Ishikawa (cell line): ENCODE results near the gene ANAPC4.

ENCODE experiments used
- CEBPB ChIP-seq: IDR thresholded peaks from 2 replicates; pipeline ENCODE4 v1.6.1; 2012
- CREB1 ChIP-seq: IDR thresholded peaks from 2 replicates; pipeline ENCODE4 v1.6.1; 2012; ENCODE audit warnings: low read depth
- EGR1 ChIP-seq: IDR thresholded peaks from 2 replicates; pipeline ENCODE4 v1.6.1; 2012
- EP300 ChIP-seq: IDR thresholded peaks from 2 replicates; pipeline ENCODE4 v1.6.1; 2012; ENCODE audit warnings: borderline replicate concordance
- FOXM1 ChIP-seq: IDR thresholded peaks from 2 replicates; pipeline ENCODE4 v1.6.1; 2012; ENCODE audit warnings: low read depth, borderline replicate concordance
- MAX ChIP-seq: IDR thresholded peaks from 2 replicates; pipeline ENCODE4 v1.6.1; 2012
- NFIC ChIP-seq: IDR thresholded peaks from 2 replicates; pipeline ENCODE4 v1.6.1; 2012
- RAD21 ChIP-seq: IDR thresholded peaks from 2 replicates; pipeline ENCODE4 v1.6.1; 2012; ENCODE audit warnings: low read depth
- REST ChIP-seq: IDR thresholded peaks from 2 replicates; pipeline ENCODE4 v1.6.1; 2012; ENCODE audit warnings: low read depth, mild to moderate bottlenecking
- TCF12 ChIP-seq: IDR thresholded peaks from 2 replicates; pipeline ENCODE4 v1.6.1; 2012; ENCODE audit warnings: low read depth
- TEAD4 ChIP-seq: IDR thresholded peaks from 2 replicates; pipeline ENCODE4 v1.6.1; 2012
- USF1 ChIP-seq: IDR thresholded peaks from 2 replicates; pipeline ENCODE4 v1.6.1; 2012
- YY1 ChIP-seq: IDR thresholded peaks from 2 replicates; pipeline ENCODE4 v1.6.1; 2012; ENCODE audit warnings: low read depth
- ZBTB7A ChIP-seq: IDR thresholded peaks from 2 replicates; pipeline ENCODE4 v1.6.1; 2012; ENCODE audit warnings: low read depth

ANAPC4 gene

GRCh38 chr4:25433966-25434827 lies 57.1 kb downstream of the ANAPC4 start:
- no peak for TF ChIP-seq USF1
- no peak for TF ChIP-seq CEBPB
- TF ChIP-seq TEAD4 = no peak
- no peak for TF ChIP-seq MAX
- TF ChIP-seq TCF12 = no peak
- TF ChIP-seq EP300 = no peak
- no peak for TF ChIP-seq YY1
- no peak for TF ChIP-seq NFIC

GRCh38 chr4:25437926-25438325 lies 60.9 kb downstream of the ANAPC4 start:
- TF ChIP-seq YY1 (no peak), TCF12 (no peak)

GRCh38 chr4:25439918-25440477 lies 62.9 kb downstream of the ANAPC4 start:
- no peak for TF ChIP-seq FOXM1
- TF ChIP-seq RAD21 = peak; percentile 92
- TF ChIP-seq ZBTB7A = no peak
- TF ChIP-seq TEAD4 = no peak
- no peak for TF ChIP-seq EGR1

GRCh38 chr4:25440478-25441030 lies 63.5 kb downstream of the ANAPC4 start:
- no peak for TF ChIP-seq EGR1

GRCh38 chr4:25441519-25442117 lies 64.6 kb downstream of the ANAPC4 start:
- 0 out of 2 replicates have a peak, but pooled peaks have one; percentile 16 for TF ChIP-seq MAX
- peak; percentile 95 for TF ChIP-seq RAD21
- no peak for TF ChIP-seq EGR1

- TF ChIP-seq YY1 = 0 out of 2 replicates have a peak, but pooled peaks have one; percentile 9
- TF ChIP-seq CREB1 = no peak
- TF ChIP-seq MAX = no peak
- TF ChIP-seq USF1 = no peak
- TF ChIP-seq EP300 = peak; percentile 85
- no peak for TF ChIP-seq ZBTB7A
- no peak for TF ChIP-seq FOXM1
- TF ChIP-seq NFIC = peak; percentile 54; the same call in 1 of the 2 replicates
- TF ChIP-seq TCF12 = peak; percentile 71
- TF ChIP-seq EGR1 = no peak
- peak; percentile 74 for TF ChIP-seq TEAD4
- 0 out of 2 replicates have a peak, but pooled peaks have one; percentile 4 for TF ChIP-seq RAD21
- no peak for TF ChIP-seq CEBPB
These were observed 65.8 kb downstream of the ANAPC4 start for GRCh38 chr4:25442863-25443307.

- TF ChIP-seq FOXM1 (no peak), REST (no peak), MAX (no peak), RAD21 (no peak)
These were observed 66.8 kb downstream of the ANAPC4 start for GRCh38 chr4:25443851-25444250.
